Kidney epithelial cell (primary cell): ENCODE data around the gene TEAD4. TPM values are rescaled to one million over a fixed set of nuclear protein-coding genes. Genes with fewer than 3 reads are reported as not detected.

ENCODE experiments used
- DNase-seq: peaks from one replicate; pipeline ENCODE4 v3.0.0-alpha.2; 2010; ENCODE audit warnings: low read depth
- H3K27me3 ChIP-seq: 2 replicates; pipeline ENCODE4 v1.6.0; 2011; ENCODE audit warnings: low read length; ENCODE audit not compliant: control insufficient read depth, insufficient read depth
- H3K36me3 ChIP-seq: 2 replicates; pipeline ENCODE4 v1.5.1; 2011; ENCODE audit warnings: low read length; ENCODE audit not compliant: control insufficient read depth, insufficient read depth
- H3K4me3 ChIP-seq: 2 replicates; pipeline ENCODE4 v1.5.1; 2011; ENCODE audit warnings: low read depth, mild to moderate bottlenecking, control low read depth, low read length
- total RNA-seq: library from RNA; depleted of rRNA; stranded (reverse); fragments of >200 nt; gene quantifications from 2 replicates; pipeline ENCODE4 v1.2.3, GENCODE V29; 2015
- TF ChIP-seq, protein P1 (sequence below): IDR thresholded peaks from 2 replicates; pipeline ENCODE4 v1.5.1; 2011; ENCODE audit warnings: mild to moderate bottlenecking, moderate library complexity, low read length, control low read depth, inconsistent platforms; ENCODE audit not compliant: insufficient read depth, poor library complexity, severe bottlenecking

The TEAD4 gene
- total RNA-seq, 1 donor from 2014 or later: 38.6 TPM

DNA sequence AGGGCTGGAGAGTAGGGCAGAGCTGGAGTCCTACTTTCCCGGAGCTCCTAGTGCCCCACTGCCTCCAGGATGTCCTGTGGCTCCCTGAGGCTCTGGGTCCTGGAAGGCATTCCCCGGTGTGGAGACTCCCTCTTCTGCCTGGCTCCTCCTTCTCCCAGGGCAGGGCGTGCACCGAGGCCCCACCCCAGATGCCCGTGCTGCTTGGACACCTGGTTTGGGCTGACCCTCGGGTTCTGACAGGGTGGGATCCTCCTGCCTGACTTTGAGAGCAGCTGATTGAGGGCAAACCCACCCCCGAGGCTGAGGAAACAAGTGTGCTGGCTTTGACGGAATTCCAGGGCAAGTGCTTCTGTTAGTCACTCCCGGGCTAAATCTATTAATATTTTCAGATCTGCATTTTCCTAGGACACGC lies 15.4 kb downstream of the TEAD4 start:
- DNase-seq: no peak
- Histone ChIP-seq H3K4me3 (no peak overlapping the region), H3K36me3 (peaks cover 2% of the 10 kb centered on the region), H3K27me3 (no peaks in the 10 kb centered on the region)
- TF ChIP-seq, protein P1, sequence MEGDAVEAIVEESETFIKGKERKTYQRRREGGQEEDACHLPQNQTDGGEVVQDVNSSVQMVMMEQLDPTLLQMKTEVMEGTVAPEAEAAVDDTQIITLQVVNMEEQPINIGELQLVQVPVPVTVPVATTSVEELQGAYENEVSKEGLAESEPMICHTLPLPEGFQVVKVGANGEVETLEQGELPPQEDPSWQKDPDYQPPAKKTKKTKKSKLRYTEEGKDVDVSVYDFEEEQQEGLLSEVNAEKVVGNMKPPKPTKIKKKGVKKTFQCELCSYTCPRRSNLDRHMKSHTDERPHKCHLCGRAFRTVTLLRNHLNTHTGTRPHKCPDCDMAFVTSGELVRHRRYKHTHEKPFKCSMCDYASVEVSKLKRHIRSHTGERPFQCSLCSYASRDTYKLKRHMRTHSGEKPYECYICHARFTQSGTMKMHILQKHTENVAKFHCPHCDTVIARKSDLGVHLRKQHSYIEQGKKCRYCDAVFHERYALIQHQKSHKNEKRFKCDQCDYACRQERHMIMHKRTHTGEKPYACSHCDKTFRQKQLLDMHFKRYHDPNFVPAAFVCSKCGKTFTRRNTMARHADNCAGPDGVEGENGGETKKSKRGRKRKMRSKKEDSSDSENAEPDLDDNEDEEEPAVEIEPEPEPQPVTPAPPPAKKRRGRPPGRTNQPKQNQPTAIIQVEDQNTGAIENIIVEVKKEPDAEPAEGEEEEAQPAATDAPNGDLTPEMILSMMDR: no peak

DNA sequence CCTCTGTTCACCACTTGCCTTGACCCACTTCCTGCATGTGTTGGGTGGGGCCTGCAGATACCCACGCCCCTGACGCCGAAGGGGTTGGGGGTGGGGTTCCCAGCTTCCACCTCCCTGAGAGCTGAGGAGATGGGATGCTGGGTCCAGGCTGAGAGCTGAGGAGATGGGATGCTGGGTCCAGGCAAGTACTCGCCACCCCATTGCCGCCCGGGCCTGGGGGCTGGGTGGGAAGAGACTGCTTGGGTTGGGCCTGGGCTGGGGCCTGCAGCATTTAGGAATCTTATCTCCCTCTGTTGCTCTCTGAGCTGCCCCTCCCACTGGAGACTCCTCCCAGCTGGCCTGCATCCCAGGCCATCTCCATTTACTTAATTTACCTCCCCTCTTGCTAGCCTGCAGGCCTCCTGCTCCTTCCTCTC lies 17.4 kb downstream of the TEAD4 start:
- DNase-seq: no peak
- H3K27me3 ChIP-seq: no peaks in the 10 kb centered on the region
- H3K36me3 ChIP-seq: no peaks in the 10 kb centered on the region
- TF ChIP-seq, protein P1: no peak
- no peak overlapping the region for H3K4me3 ChIP-seq

DNA sequence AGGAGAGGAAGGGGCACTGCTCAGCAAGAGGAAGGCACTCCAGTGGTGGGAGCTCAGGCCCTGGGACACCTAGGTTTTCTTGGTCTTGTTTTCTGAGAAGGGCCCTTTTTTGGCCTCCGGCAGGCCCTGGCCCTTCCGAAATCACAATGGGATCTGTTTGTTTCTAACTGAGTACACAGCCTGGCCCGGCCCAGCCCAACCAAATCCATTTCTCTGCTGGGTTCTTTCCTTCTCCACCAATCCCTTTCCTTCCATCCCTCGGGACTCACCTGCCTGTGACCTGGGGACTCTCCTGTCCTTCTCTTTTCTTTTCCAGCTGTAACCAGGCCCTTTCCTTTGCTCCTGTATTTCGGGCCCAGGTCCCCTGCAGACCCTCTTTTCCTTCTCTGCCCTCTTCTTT lies 18.6 kb downstream of the TEAD4 start:
- no peak for DNase-seq
- TF ChIP-seq, protein P1: no peak

DNA sequence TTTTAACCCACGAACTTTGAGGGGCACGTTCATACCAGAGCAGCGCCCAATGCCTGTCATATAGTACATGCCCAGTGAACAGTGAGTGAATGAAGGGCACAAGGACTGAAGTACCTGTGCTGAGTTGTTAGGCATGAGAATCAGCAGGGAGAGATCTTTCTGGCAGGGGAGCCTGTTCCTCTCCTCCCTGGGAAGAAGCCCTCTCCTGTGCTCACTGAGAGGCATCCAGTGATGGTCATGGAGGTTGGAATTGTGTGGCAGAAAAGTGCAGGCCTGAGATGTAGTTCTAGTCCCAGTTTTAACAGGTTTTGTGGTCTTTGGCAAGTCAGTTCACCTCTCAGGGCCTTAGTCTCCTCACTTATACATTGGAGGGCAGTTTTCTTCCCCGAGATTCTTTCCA lies 20.6 kb downstream of the TEAD4 start:
- H3K36me3 ChIP-seq: no peaks in the 10 kb centered on the region
- TF ChIP-seq, protein P1: no peak
- no peaks in the 10 kb centered on the region for H3K27me3 ChIP-seq
- H3K4me3 ChIP-seq: no peak overlapping the region
- no peak for DNase-seq

More for the DNA sequence above, 18.6 kb downstream of the TEAD4 start:
- no peak overlapping the region for H3K4me3 ChIP-seq
- H3K36me3 ChIP-seq: no peaks in the 10 kb centered on the region
- no peaks in the 10 kb centered on the region for H3K27me3 ChIP-seq

DNA sequence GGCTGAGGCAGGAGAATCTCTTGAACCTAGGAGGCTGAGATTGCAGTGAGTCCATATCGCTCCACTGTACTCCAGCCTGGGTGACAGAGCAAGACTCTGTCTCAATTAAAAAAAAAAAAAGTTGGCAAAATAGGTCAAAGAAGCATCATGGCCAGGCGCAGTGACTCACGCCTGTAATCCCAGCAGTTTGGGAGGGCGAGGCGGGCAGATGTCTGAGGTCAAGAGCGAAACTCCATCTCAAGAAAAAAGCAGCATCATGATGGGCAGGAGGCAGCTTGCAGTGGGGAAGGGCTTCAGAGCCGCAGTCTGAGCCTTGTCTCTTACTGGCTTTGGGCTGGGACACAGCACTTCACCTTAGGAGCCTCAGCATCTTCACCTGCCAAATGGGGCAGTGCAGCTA lies 21.4 kb downstream of the TEAD4 start:
- DNase-seq: no peak
- TF ChIP-seq, protein P1: no peak
- Histone ChIP-seq H3K36me3 (no peaks in the 10 kb centered on the region), H3K27me3 (no peaks in the 10 kb centered on the region), H3K4me3 (no peak overlapping the region)

DNA sequence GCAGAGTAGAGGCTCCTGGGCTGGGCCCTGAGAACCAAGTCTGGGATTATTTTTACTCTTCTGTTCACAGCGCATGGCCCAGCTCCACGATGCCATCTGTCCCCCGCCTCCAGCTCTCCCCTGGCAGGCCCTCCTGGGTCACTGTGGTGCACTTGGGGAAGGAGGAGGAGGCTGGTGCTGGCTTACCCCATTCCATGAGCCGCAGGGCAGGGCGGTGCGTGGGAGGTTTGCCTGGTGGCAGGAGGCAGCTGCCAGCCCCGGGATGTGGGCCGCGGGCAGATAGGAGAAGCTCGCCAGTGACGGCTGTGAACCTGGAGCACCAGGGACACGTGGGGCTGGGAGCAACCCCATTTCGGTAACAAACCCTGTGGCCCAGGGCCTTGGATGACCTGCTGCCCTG lies 23.2 kb downstream of the TEAD4 start:
- TF ChIP-seq, protein P1: no peak
- Histone ChIP-seq H3K27me3 (no peaks in the 10 kb centered on the region), H3K4me3 (no peak overlapping the region), H3K36me3 (no peaks in the 10 kb centered on the region)
- DNase-seq: no peak
